Central memory CD4-positive, alpha-beta T cell (primary cell): ENCODE results near the gene EBF3.

Experiments
- DNase-seq: peaks from one replicate; pipeline ENCODE4 v3.0.0; 2022

The EBF3 gene

GRCh38 chr10:129909531-129910256, 54.4 kb downstream of the EBF3 start:
- DNase-seq: no peak

- no peak for DNase-seq
Measured at GRCh38 chr10:129909080-129909479, 55.0 kb downstream of the EBF3 start.

GRCh38 chr10:129908406-129908805, 55.7 kb downstream of the EBF3 start:
- no peak for DNase-seq

- DNase-seq: no peak
Measured at GRCh38 chr10:129905553-129905952, 58.5 kb downstream of the EBF3 start.

- no peak for DNase-seq
Measured at GRCh38 chr10:129904323-129904722, 59.8 kb downstream of the EBF3 start.

- no peak for DNase-seq
Measured at GRCh38 chr10:129901389-129902006, 62.6 kb downstream of the EBF3 start.

- no peak for DNase-seq
Measured at GRCh38 chr10:129900825-129901224, 63.2 kb downstream of the EBF3 start.

- no peak for DNase-seq
Measured at GRCh38 chr10:129899276-129900130, 64.6 kb downstream of the EBF3 start.

- no peak for DNase-seq
Measured at GRCh38 chr10:129898706-129899268, 65.3 kb downstream of the EBF3 start.

GRCh38 chr10:129897871-129898626, 66.0 kb downstream of the EBF3 start:
- DNase-seq: no peak

GRCh38 chr10:129896860-129897200, 67.2 kb downstream of the EBF3 start:
- no peak for DNase-seq

GRCh38 chr10:129896136-129896859, 67.8 kb downstream of the EBF3 start:
- no peak for DNase-seq

GRCh38 chr10:129895811-129896135, 68.3 kb downstream of the EBF3 start:
- no peak for DNase-seq

GRCh38 chr10:129894698-129895097, 69.4 kb downstream of the EBF3 start:
- DNase-seq: no peak

- DNase-seq: no peak
Measured at GRCh38 chr10:129893104-129894089, 70.7 kb downstream of the EBF3 start.

- no peak for DNase-seq
Measured at GRCh38 chr10:129892548-129893052, 71.5 kb downstream of the EBF3 start.

- DNase-seq: no peak
Measured at GRCh38 chr10:129891806-129892205, 72.3 kb downstream of the EBF3 start.

- DNase-seq: no peak
Measured at GRCh38 chr10:129890170-129890569, 73.9 kb downstream of the EBF3 start.

- no peak for DNase-seq
Measured at GRCh38 chr10:129888784-129889616, 75.1 kb downstream of the EBF3 start.
